Coronary artery (tissue), 2 donors: Measurements from ENCODE around the gene HES4.

ENCODE experiments used
- DNase-seq: peaks from one replicate; pipeline ENCODE4 v3.0.0-alpha.2; 2017; ENCODE audit warnings: low spot score
- H3K27ac ChIP-seq, 2 donors: fragments of 200-600 bp; sonication (generic); one replicate each; pipeline ENCODE4 v1.5.1; 2016 to 2019
- H3K4me3 ChIP-seq: fragments of 200-600 bp; sonication (generic); 2 replicates; pipeline ENCODE4 v1.5.1; 2016; ENCODE audit warnings: mild to moderate bottlenecking, moderate library complexity
- TF ChIP-seq, protein P1 (sequence below): fragments of 200-600 bp; sonication (generic); IDR thresholded peaks from one replicate; pipeline ENCODE4 v1.5.1; 2019; ENCODE audit warnings: antibody characterized with exemption

The HES4 gene

DNA sequence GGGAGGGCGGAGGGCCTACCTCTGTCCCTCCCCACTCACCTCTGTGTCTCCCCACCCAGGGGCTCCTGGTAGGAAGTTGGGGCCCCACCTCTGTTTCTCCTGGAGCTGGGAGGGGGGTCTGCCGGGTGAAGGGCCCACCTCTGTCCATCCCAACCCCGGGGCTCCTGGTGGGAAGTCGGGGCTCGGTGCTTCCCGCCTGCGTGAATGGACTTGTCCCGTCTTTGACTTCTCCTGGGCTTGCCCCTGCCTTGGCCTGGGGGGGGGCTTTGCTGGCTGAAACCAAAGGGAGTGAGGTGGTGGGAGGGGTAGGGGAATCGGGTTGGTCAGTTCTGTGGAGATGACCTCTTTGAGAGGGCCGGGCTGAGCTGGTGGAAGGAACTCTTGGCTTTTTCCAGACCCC is 25.8 kb upstream of the HES4 start:
- no peak for DNase-seq
- no peak overlapping the region for H3K27ac ChIP-seq
- TF ChIP-seq, protein P1, sequence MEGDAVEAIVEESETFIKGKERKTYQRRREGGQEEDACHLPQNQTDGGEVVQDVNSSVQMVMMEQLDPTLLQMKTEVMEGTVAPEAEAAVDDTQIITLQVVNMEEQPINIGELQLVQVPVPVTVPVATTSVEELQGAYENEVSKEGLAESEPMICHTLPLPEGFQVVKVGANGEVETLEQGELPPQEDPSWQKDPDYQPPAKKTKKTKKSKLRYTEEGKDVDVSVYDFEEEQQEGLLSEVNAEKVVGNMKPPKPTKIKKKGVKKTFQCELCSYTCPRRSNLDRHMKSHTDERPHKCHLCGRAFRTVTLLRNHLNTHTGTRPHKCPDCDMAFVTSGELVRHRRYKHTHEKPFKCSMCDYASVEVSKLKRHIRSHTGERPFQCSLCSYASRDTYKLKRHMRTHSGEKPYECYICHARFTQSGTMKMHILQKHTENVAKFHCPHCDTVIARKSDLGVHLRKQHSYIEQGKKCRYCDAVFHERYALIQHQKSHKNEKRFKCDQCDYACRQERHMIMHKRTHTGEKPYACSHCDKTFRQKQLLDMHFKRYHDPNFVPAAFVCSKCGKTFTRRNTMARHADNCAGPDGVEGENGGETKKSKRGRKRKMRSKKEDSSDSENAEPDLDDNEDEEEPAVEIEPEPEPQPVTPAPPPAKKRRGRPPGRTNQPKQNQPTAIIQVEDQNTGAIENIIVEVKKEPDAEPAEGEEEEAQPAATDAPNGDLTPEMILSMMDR: no peak
- H3K4me3 ChIP-seq: no peak overlapping the region

DNA sequence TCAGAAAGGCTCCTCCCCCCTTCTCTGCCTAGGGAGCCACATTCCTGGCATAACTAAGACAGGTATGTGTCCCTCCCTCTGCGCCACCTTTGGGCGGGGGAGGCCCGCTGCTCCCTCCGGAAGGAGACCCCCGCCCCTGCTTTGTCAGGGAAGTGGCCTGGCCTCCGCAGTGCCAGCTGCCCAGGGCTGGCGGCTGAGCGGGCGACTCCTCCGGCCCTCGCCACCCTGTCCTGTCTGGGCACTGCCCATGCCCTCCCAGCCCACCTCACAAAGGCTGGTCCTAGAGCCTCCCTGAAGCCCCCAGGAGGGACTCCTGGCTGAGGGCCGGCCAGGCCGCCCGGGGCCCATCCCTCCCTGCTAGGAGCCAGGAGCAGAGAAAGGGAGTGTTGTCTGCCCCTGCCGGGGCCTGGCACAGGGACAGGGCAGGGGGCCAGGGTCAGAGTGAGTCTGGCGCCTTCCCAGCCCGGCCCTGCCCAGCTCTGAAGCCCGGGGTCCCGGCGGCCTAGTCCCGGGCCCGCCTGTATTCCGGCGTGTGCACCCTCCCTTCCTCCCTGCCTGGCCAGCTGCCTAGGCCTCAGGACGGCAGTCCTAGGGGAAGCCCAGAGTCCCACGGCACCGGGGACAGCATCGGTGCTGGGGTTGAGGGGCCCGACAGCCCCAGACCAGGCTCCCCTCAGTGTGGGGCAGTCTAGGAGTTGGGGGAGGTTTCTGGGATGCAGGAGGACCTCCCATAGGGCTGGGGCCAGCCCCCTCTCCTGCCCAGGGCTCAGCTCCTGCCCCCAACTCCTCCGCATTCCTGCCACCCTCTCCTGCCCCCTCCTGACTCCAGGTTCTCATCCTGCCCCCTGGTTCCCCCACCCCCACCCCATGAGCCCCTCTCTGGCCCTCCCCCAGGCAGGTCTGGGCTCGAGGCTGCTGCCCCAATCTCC is 25.1 kb upstream of the HES4 start:
- H3K27ac ChIP-seq: peak overlapping the region in 1 of 2 donors; percentile 1
- no peak overlapping the region for H3K4me3 ChIP-seq
- DNase-seq: no peak
- TF ChIP-seq, protein P1: no peak

DNA sequence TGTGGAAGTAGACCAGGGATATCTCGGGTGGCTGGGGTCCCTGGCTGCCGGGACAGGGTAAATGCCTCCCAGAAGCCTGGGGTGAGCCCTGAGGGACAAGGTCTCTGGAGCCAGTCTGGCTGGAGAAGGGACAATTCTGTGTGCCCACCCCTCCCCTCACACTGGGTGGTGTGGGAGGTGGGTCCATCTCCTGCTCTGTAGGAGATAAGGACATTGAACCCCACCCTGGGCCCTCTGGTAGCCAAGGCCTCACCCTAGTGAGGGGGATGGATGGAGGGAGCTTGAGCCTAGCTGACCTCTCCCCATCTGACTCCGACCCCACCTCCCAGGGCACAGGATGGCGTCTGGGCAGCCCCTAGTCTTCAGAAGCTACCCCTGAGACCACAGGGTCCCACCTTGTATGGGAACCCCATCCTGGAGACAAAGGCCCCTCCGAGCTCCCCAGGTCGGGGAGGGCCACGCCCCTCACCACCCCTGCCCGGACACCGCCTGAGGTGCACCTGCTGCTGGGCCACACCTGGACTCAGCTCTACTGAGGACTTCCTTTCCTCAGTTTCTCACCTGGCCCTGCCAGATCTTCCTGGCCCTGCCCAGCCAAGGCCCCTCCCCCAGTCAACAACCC is 24.4 kb upstream of the HES4 start:
- DNase-seq: no peak
- Histone ChIP-seq H3K27ac (peak overlapping the region in 1 of 2 donors; percentile 1), H3K4me3 (no peak overlapping the region)
- TF ChIP-seq, protein P1: no peak

DNA sequence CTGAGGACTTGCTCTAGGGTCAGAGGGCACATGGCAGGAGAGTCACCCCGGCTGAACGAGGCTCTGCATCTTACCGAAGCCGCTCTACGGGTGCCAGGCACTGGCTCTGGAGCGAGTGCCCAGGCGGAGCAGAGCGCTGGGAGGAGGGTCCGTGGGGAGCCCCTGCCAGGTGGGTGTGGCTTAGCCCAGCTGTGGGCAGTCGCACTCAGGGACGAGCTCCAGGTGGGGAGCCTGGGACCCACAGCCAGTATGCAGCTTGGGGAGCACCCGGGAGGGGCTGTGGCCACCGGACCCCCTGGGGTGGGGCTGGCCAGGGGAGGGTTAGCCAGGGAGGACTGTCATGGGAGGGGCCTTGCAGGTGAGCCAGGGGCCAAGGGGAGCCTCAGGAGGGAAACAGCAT is 23.8 kb upstream of the HES4 start:
- DNase-seq: no peak
- TF ChIP-seq, protein P1: no peak
- no peak overlapping the region for H3K4me3 ChIP-seq
- no peak overlapping the region for H3K27ac ChIP-seq

DNA sequence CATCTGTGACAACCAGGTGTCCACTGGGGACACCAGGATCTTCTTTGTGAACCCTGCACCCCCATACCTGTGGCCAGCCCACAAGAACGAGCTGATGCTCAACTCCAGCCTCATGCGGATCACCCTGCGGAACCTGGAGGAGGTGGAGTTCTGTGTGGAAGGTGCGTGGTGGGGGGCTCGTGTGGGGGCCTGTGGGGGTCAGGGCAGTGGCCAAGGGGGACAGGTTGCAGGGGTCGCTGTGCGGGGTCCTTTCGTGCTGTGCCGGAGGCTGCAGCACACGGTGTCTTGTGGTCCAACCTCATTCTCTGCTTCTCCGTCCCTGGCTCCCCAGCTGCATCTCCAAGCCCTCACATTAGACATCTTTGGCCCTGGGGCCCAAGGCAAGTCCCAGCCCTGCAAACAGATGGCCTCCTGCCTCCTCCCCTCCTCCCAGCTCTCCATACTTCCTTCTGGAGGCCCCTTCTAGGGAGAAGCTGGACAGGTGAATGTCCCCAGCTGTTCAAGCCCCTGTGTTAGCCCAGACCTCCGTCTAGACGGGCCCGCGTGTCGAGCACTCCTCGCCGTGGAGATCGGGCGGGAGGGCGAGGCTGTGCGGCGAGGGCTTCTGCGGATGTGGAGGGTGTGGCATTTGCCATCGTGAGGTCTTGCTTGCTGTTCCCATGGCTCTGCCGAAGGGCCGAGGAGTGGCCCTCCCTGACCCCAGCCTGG is 22.6 kb upstream of the HES4 start:
- no peak for DNase-seq
- no peak overlapping the region for H3K27ac ChIP-seq
- no peak overlapping the region for H3K4me3 ChIP-seq

DNA sequence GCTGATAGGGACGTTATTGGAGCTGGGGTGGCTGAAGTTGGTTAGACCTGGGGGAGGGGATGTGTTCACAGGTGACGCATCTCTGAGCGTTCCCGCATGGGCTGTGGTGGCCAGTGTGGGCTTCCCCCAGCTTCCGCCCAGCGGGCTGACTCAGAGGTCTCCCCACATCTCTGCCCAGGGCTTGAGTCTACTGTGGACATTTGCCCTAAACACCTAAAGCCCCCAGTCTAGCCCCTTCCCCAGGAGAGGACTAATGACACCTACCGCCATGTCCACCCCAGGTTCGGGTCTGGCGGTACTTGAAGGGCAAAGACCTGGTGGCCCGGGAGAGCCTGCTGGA is 22.0 kb upstream of the HES4 start:
- DNase-seq: no peak
- TF ChIP-seq, protein P1: no peak
- Histone ChIP-seq H3K4me3 (no peak overlapping the region), H3K27ac (no peak overlapping the region)

More for the DNA sequence above, 22.6 kb upstream of the HES4 start:
- TF ChIP-seq, protein P1: no peak
